Endothelial cell of umbilical vein (primary cell): ENCODE measurements around the gene FAM234B. TPM values are rescaled to one million over a fixed set of nuclear protein-coding genes. Genes with fewer than 3 reads are reported as not detected.

Experiments used
- BruUV-seq: library from RNA; stranded (reverse); fragments of 400-500 nt; replicated peaks from 2 replicates; lab custom pipeline; 2021; lab: Mats Ljungman, UMichigan
- CTCF ChIA-PET: fragments of 300-600, 350-600 bp; sonication (Branson Sonifier 250); formaldehyde crosslinking; loops from one replicate; lab custom pipeline; 2021; ENCODE audit warnings: antibody characterized with exemption, inconsistent platforms; lab: Charles Lee
- POLR2A ChIA-PET: fragments of 300-600, 350-600 bp; sonication (Branson Sonifier 250); formaldehyde crosslinking; loops from one replicate; lab custom pipeline; 2021; ENCODE audit warnings: antibody characterized with exemption, inconsistent platforms; lab: Charles Lee
- DNase-seq: peaks from one replicate; pipeline ENCODE4 v3.0.0-alpha.2; 2011; ENCODE audit warnings: low read depth, low spot score
- FAIRE-seq: peaks from 2 replicates; lab custom pipeline; 2011; peaks lifted over from hg19 to GRCh38; lab: Jason Lieb, UNC
- H2AFZ ChIP-seq: 2 replicates; pipeline ENCODE4 v1.6.0; 2012; ENCODE audit warnings: low read depth, low read length, control low read depth, inconsistent platforms
- H3K27ac ChIP-seq: 2 replicates; pipeline ENCODE4 v1.5.1; 2011; ENCODE audit warnings: low read depth, mild to moderate bottlenecking, control low read depth, low read length, moderate library complexity; ENCODE audit not compliant: insufficient read depth
- H3K27me3 ChIP-seq, 2 experiments: 2 replicates each; pipeline versions ENCODE4 v1.6.0 to v1.6.1; 2011; ENCODE audit warnings: low read length in 2 of 2, mixed read lengths in 1 of 2; ENCODE audit not compliant: control insufficient read depth in 2 of 2, insufficient read depth in 2 of 2
- H3K36me3 ChIP-seq, 2 experiments: 2 replicates in 1 of 2; 3 replicates in 1 of 2; pipeline ENCODE4 v1.5.1; 2011; ENCODE audit warnings: low read length in 2 of 2, mild to moderate bottlenecking in 1 of 2, moderate library complexity in 1 of 2; ENCODE audit not compliant: control insufficient read depth in 2 of 2, insufficient read depth in 2 of 2; ENCODE audit errors: extremely low read depth in 1 of 2
- H3K4me1 ChIP-seq: 3 replicates; pipeline ENCODE4 v1.5.1; 2011; ENCODE audit warnings: mild to moderate bottlenecking, low read length; ENCODE audit not compliant: control insufficient read depth, insufficient read depth; ENCODE audit errors: extremely low read depth
- H3K4me2 ChIP-seq: 2 replicates; pipeline ENCODE4 v1.6.1; 2011; ENCODE audit warnings: low read length, control low read depth, mixed read lengths; ENCODE audit not compliant: insufficient read depth
- H3K4me3 ChIP-seq, 3 experiments: fragments of 200-600 bp in 1 of 3; sonication (generic), shearing (Covaris generic) in 1 of 3; replicated peaks in 1 of 3; 2 replicates each; pipeline ENCODE4 v1.5.1; 2011 to 2016; ENCODE audit warnings: control low read depth in 3 of 3, low read length in 3 of 3, mild to moderate bottlenecking in 2 of 3, inconsistent platforms in 1 of 3, low read depth in 1 of 3, moderate library complexity in 1 of 3; ENCODE audit not compliant: insufficient read depth in 1 of 3
- H3K79me2 ChIP-seq: 2 replicates; pipeline ENCODE4 v1.6.0; 2012; ENCODE audit warnings: low read length, inconsistent platforms; ENCODE audit not compliant: control insufficient read depth, insufficient read depth
- H3K9ac ChIP-seq: replicated peaks from 2 replicates; pipeline ENCODE3; 2011; ENCODE audit warnings: low read length, control low read depth; ENCODE audit not compliant: insufficient read depth; ENCODE audit errors: extremely low read depth
- H3K9me1 ChIP-seq: replicated peaks from 3 replicates; pipeline ENCODE4 v1.6.0; 2011; ENCODE audit warnings: mild to moderate bottlenecking, low read length; ENCODE audit not compliant: control insufficient read depth, insufficient read depth; ENCODE audit errors: extremely low read depth
- H3K9me3 ChIP-seq: replicated peaks from 2 replicates; pipeline ENCODE4 v1.5.1; 2012; ENCODE audit warnings: low read length, inconsistent platforms; ENCODE audit not compliant: control insufficient read depth, insufficient read depth
- H4K20me1 ChIP-seq: replicated peaks from 2 replicates; pipeline ENCODE3; 2011; ENCODE audit warnings: mild to moderate bottlenecking, low read length; ENCODE audit not compliant: control insufficient read depth, insufficient read depth; ENCODE audit errors: extremely low read depth
- CTCF ChIP-seq, 2 donors: IDR thresholded peaks; 1 replicate in 1 of 2; 2 replicates in 1 of 2; pipeline ENCODE4 v1.5.1; 2011; ENCODE audit warnings: low read length in 2 of 2, mild to moderate bottlenecking in 2 of 2, moderate library complexity in 2 of 2, control low read depth in 1 of 2, inconsistent platforms in 1 of 2, low read depth in 1 of 2; ENCODE audit not compliant: insufficient read depth in 1 of 2; ENCODE audit errors: extremely low read depth in 1 of 2
- EZH2 ChIP-seq: IDR thresholded peaks from 2 replicates; pipeline ENCODE4 v1.6.1; 2012; ENCODE audit warnings: borderline replicate concordance, low read depth, mild to moderate bottlenecking, moderate library complexity, low read length, inconsistent platforms; ENCODE audit not compliant: severe bottlenecking
- FOS ChIP-seq: IDR thresholded peaks from 2 replicates; pipeline ENCODE4 v1.6.1; 2011; ENCODE audit warnings: mild to moderate bottlenecking, low read length, moderate library complexity, borderline replicate concordance; ENCODE audit not compliant: insufficient read depth
- JUN ChIP-seq: IDR thresholded peaks from 2 replicates; pipeline ENCODE4 v1.6.1; 2011; ENCODE audit warnings: borderline replicate concordance, low read depth; ENCODE audit not compliant: insufficient read length, insufficient read depth
- MAX ChIP-seq: IDR thresholded peaks from 2 replicates; pipeline ENCODE4 v1.6.1; 2011; ENCODE audit not compliant: insufficient read depth, insufficient read length
- POLR2A ChIP-seq: IDR thresholded peaks from 2 replicates; pipeline ENCODE4 v1.6.1; 2012; ENCODE audit warnings: low read depth, mild to moderate bottlenecking, control low read depth, low read length
- POLR2AphosphoS5 ChIP-seq: IDR thresholded peaks from 2 replicates; pipeline ENCODE4 v1.6.1; 2012; ENCODE audit warnings: low read depth, mild to moderate bottlenecking, control low read depth, low read length, moderate library complexity; ENCODE audit not compliant: insufficient read depth
- dilution Hi-C: fragments of 300-500 bp; cut with MboI; formaldehyde crosslinking; loops from one replicate; pipeline ENCODE4 v1.15.0; 2019; ENCODE audit warnings: low sequenced_read_pairs; ENCODE audit not compliant: extremely low pct_ligation_motif_present
- intact Hi-C: fragments of 100-400 bp; cut with micrococcal nuclease; formaldehyde crosslinking; loops from one replicate; pipeline ENCODE4 v1.10.0; 2022
- polyA plus RNA-seq, 4 experiments: library from polyadenylated mRNA; depleted of rRNA in 3 of 4; stranded (reverse) in 3 of 4; unstranded in 1 of 4; fragments of >200 nt; gene quantifications; 2 replicates each; pipeline versions ENCODE4 v1.2.1 to v1.2.3, GENCODE V29; 2011 to 2012; ENCODE audit warnings: missing spikeins in 1 of 4
- total RNA-seq: library from RNA; stranded (reverse); gene quantifications from 2 replicates; pipeline ENCODE4 v1.2.3, GENCODE V29; 2021

FAM234B gene
- total and polyA plus RNA-seq, 2 donors (not counting 3 experiments of a cell fraction or from before 2014, with no cell fraction given): 4.9 to 13.2 TPM

- no peak for DNase-seq
- Histone ChIP-seq H3K4me2 (no peak overlapping the region), H2AFZ (no peak overlapping the region), H3K36me3 (no peaks in the 10 kb centered on the region), H3K27ac (no peak overlapping the region), H3K9me1 (no peaks in the 10 kb centered on the region), H3K9ac (no peak overlapping the region), H3K4me3 (no peak overlapping the region), H3K27me3 (no peaks in the 10 kb centered on the region), H4K20me1 (no peaks in the 10 kb centered on the region), H3K79me2 (no peaks in the 10 kb centered on the region), H3K4me1 (no peaks in the 10 kb centered on the region), H3K9me3 (no peaks in the 10 kb centered on the region)
- FAIRE-seq: no peak
- no TSS peak for BruUV-seq
- TF ChIP-seq POLR2AphosphoS5: no peak
- no peak for TF ChIP-seq MAX
- TF ChIP-seq FOS: no peak
- no peak for TF ChIP-seq POLR2A
- no peak for TF ChIP-seq JUN
- TF ChIP-seq CTCF (IDR thresholded peaks at IDR 0.05; ENCODE audit: extremely low read depth in 1 of 2, insufficient read depth in 1 of 2, low read depth in 1 of 2, low read length in 2 of 2): no peak
- no peak for TF ChIP-seq EZH2
- ChIA-PET POLR2A (no interaction called here), CTCF (interaction anchor here (1.7 to 2.3 kb wide), 3 partner anchors 42 to 124 kb away, joined by 5 to 9 read pairs (median 6); no protein-coding TSS in a partner anchor)
- intact Hi-C loops (no loop called here), dilution Hi-C loops (no loop called here)
Measured at GRCh38 chr12:13087766-13088165, 43.6 kb downstream of the FAM234B start.
